Neural cell (in vitro differentiated cells): ENCODE results near the gene ASB14.

Source experiments
- CTCF ChIP-seq: fragments of 450-650 bp; IDR thresholded peaks from 2 replicates; pipeline ENCODE4 v1.5.1; 2014; ENCODE audit warnings: antibody characterized with exemption, mild to moderate bottlenecking, moderate library complexity; ENCODE audit not compliant: poor library complexity, severe bottlenecking
- POLR2AphosphoS5 ChIP-seq: IDR thresholded peaks from 2 replicates; pipeline ENCODE4 v1.6.1; 2012

GRCh38 chr3:57261119-57261518 lies 31.4 kb downstream of the ASB14 start:
- TF ChIP-seq CTCF (no peak), POLR2AphosphoS5 (no peak)
